Embryonic facial prominence (tissue), 1 donor: ENCODE measurements around the gene ZNF614.
"Not testable (repeated sequence)": the region's sequence is repeated elsewhere in the genome, so short reads cannot be mapped to it uniquely, and the experiment has no call there.

Experiments used
- DNase-seq: peaks from one replicate; pipeline ENCODE4 v3.0.0-alpha.2; 2016; ENCODE audit errors: extremely low spot score

The ZNF614 gene

DNA sequence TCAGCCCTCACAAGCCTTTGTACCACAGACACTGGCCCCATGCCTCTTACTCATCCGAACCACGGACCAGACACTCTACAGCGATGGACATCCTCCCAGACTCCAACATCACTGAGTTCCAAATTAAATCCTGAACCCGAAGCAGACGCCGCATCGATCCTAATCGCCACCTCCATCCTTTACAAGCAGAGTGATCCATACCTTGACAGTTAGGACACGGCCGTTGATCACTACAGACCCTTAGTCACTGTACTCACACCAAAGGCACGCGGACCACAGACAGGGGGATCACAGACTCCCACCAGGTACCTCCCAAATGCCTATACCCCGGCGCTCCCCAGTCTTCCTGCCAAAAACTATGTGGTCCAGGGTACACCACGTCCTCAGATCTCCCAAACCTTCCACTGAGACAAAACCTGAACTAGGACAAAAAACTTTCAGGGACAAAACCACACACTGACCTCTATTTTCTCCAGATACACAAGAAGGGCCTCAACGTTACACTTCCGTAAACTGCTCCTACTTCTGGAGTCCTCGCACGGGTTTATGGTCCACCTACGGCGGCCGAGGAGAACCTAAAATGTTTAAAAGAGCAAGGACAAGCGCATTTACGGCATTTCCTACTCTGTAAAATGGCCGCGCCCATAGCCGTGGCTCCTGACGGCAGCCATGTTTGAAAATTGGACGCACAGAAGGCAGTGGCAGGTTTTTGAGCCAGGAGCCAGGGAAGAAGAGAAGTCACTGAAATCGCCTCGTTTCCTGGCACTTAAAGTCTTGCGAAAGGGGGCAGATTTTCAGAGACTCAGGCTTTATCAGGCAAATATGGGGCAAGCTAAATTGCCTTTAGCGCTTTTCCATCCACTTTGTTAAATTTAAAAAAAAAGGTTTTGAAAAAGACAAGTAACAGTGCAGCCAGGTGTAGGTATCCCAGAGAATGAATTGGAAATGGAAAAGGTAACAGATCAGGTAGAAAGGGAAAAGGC lies 41.6 kb downstream of the ZNF614 start, which contains the start of gene ZNF350:
Gene ZNF350 (minus strand): TSS at position 532 of the 983 bp plus-strand sequence. CDS start 12,480 bp downstream, outside the sequence.
- peak; percentile 86 for DNase-seq

DNA sequence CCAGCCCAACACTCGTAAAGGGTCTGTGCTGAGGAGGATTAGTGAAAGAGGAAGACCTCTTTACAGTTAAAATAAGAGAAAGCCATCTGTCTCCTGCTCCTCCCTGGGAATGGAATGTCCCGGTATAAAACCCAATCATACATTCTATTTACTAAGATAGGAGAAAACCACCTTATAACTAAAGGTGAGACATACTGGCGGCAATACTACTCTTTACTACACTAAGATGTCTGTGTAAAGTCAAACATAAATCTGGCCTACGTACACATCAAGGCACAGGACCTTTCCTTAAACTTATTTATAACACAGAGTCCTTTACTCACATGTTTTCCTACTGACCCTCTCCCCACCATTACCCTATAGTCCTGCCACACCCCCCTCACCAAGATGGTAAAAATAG lies 44.8 kb downstream of the ZNF614 start:
- no peak for DNase-seq

DNA sequence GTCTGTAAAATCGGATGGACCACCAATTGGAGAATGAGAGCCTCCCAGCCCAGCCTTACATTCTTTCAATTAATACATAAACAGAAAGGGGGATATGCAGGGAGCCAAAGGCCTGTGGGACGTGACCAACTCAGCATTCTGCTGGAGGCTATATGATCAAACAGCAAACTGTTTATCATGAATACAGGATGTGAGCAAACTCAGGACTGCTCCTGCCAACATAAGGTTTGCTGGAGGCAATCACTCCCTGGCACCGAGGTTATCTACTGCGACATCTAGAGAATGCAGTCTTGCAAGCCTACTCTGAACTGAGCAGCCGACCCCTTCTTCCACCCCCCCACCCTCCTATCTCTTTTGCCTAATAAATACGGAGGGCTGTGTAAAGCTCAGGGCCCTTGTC lies 47.3 kb downstream of the ZNF614 start:
- DNase-seq = not testable (repeated sequence)

DNA sequence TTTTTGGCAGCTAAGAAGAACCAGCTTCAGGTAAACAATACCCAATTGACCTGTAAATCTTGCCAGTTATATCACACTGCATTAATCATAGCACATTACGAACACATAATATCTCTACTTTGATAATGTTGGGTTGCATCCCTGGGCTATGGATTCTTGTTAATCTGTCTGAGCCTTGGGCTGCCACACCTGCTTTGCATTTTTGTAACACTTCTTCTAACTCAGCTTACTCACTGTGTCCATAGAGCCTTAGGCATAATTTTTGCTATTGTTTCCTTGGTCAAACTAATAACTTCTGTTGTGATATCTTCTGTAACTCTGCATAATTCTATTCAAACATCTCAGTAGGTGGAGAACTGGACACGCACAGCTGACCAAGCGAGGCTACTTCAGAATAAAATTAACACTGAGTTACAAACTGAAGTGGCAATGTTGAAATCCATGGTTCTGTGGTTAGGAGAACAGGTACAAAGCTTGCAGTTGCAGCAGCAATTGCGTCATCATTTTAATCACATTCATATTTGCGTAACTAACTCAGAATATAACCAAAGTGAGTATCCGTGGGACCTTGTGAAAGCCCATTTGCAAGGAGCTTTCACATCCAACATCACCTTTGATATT lies 48.0 kb downstream of the ZNF614 start:
- DNase-seq = no peak

DNA sequence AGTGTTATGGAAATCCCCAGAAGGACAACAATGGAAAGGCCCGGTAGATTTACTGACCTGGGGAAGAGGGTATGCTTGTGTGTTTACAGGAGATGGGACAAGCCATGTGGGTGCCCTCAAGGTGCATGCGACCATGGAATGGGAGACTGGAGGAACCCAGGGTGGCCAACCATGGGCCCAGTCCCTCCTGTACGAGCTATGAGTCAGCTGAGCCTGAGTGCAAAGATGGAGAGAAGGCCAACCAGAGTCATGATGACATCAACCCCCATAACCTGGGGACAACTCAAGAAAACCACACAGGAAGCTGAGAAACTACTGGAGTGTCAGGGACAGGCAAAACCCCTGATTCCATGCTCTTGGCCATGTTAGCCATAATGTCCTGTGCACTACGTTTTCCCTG lies 49.3 kb downstream of the ZNF614 start:
- no peak for DNase-seq

DNA sequence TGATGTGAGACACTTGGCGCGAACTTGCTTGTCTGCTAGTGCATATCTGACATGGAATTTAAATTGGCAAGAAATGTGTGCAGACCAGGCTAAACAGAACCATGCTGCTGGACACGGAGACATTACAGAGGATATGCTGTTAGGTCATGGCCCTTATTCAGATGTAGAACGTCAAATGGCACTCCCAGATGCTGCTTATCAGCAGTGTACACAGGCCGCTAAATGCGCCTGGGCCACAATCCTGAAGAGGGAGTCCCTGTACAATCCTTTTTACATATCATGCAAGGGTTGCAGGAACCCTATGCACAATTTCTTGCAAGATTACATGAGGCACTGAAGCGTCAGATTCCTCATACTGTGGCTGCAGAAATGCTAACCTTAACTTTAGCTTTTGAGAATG lies 50.8 kb downstream of the ZNF614 start:
- DNase-seq = no peak

DNA sequence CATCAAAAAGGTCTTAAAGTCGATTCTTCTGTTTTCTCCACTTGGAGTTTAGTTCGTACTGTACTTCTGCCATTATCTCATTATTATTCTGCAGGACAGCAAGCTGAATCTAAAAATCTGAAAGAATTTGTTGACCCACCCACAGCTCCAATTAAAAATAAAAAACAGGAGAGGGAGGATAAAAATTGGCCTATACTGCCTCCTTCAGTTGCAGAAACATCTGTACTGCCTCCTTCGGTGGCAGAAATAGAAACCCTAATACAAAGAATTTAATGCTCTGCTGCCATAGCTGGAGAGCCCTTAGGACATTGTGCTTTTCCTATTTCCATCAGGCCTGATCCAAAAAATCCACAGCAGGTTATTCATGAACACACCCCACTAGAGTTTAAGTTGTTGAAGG lies 51.3 kb downstream of the ZNF614 start:
- no peak for DNase-seq

DNA sequence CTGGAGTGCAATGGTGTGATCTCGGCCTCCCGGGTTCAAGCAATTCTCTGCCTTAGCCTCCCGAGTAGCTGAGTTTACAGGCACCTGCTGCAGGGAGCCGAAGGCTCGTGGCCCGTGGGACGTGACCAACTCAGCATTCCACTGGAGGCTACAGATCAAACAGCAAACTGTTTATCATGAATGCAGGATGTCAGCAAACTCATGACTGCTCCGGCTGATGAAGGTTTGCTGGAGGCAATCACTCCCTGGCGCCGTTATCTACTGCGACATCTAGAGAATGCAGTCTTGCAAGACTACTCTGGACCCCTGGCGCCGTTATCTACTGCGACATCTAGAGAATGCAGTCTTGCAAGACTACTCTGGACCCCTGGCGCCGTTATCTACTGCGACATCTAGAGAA lies 52.4 kb downstream of the ZNF614 start:
- DNase-seq = not testable (repeated sequence)

DNA sequence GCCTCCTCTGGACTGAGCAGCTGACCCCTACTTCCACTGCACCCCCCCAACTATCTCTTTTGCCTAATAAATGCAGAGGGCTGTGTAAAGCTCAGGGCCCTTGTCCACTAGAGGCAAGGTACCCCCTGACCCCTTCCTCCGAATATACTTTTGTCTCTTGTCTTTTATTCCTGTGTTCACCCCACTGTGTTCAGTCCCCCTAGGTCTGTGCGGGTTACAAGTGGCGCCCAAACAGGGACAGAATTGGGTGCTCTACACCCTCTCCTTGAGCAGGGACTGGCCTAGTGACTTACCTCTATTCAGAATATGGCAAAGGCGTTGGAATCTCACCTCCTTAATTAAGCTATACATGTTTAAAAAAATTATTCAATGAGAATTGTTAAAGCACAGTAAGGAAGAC lies 56.6 kb downstream of the ZNF614 start:
- DNase-seq = no peak

DNA sequence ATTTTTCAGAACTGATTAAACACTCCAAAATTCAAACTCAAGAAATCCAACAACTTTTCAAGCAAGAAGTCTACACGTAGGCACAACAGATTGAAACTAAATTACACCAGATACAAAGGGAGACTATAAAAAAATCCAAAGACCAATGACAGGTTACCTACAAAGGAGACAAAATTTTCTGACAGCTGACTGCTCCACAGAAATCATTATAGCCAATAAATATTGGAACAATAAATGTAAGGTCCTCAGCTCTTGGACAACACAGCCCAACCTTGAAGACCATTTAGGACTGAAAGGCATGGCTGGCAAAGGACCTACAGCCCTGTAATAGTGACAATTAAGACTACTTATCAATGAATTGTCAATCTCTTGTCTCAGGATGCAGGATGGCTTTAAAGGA lies 57.5 kb downstream of the ZNF614 start:
- no peak for DNase-seq

DNA sequence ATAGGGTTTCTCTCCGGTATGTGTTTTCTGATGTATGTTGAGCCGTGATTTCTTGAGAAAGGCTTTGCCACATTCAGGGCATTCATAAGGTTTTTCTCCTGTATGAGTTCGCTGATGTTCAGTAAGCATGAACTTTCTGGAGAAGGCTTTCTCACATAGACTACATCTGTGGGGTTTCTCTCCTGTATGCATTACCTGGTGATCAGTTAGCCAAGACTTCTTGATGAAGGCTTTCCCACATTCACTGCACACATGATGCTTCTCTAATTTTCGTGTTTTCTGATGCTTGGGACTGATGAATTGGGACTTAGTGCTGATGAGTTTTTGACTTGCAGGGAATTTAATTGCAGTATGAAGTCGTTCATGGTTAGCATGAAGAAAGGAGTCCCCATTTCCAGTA lies 62.6 kb downstream of the ZNF614 start:
- no peak for DNase-seq
